GM13976 (cell line): ENCODE results near the gene PDCD4.

Experiments used
- DNase-seq: peaks from one replicate; pipeline ENCODE4 v3.0.0; 2012; ENCODE audit warnings: low spot score
- CTCF ChIP-seq: IDR thresholded peaks from 2 replicates; pipeline ENCODE4 v1.5.1; 2012; ENCODE audit warnings: borderline replicate concordance, mild to moderate bottlenecking; ENCODE audit not compliant: insufficient read depth; ENCODE audit errors: extremely low read depth, missing control alignments, control extremely low read depth
- in situ Hi-C: fragments of 300-500 bp; cut with MboI; formaldehyde crosslinking; loops from one replicate; pipeline ENCODE4 v1.12.0; 2022; ENCODE audit warnings: low sequenced_read_pairs, mixed read lengths, inconsistent platforms; ENCODE audit not compliant: unreplicated experiment

Gene PDCD4

GRCh38 chr10:110827410-110827809 lies 44.3 kb upstream of the PDCD4 start:
- no peak for DNase-seq
- in situ Hi-C loops: no loop called here
- TF ChIP-seq CTCF: no peak

GRCh38 chr10:110827875-110828274 lies 43.9 kb upstream of the PDCD4 start:
- no peak for TF ChIP-seq CTCF
- DNase-seq: no peak
- in situ Hi-C loops: no loop called here

GRCh38 chr10:110828525-110828924 lies 43.2 kb upstream of the PDCD4 start:
- in situ Hi-C loops: no loop called here
- no peak for DNase-seq
- no peak for TF ChIP-seq CTCF

DNA sequence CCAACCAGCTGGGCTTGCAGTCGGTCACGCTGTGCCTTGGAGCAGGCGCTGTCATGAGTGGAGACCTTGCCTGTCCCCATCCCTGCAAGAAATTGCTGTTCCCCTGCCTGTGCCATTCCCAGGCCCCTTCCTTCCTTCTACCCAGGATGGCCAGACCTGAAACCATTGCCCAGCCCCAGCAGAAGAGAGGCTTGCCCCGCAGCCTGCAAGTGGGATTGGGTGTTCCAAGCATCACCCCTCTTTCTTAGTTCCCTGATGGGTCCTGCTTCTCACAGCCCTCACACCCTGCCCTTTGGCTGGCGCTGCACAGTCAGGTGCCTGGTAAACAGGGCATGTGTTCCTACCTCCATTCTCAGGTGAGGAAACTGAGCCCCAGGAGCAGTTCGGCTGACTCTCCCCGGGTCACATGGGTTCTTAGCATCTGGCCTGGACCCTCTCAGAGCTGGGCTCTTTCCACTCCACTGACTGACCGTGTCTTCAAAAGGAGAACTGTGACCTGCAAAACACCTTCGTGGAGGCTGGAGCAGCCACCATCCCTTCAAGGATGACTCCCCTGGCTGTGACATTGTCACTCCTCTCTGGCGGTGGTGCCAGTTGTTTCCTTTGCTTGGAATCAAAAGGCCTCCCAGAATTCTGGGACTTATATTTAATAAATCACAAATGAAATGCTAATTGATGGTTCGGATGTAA lies 41.9 kb upstream of the PDCD4 start:
- no peak for DNase-seq
- no peak for TF ChIP-seq CTCF
- in situ Hi-C loops: no loop called here

- TF ChIP-seq CTCF: no peak
- in situ Hi-C loops: no loop called here
- no peak for DNase-seq
These were observed 38.3 kb upstream of the PDCD4 start for GRCh38 chr10:110833234-110833940.

DNA sequence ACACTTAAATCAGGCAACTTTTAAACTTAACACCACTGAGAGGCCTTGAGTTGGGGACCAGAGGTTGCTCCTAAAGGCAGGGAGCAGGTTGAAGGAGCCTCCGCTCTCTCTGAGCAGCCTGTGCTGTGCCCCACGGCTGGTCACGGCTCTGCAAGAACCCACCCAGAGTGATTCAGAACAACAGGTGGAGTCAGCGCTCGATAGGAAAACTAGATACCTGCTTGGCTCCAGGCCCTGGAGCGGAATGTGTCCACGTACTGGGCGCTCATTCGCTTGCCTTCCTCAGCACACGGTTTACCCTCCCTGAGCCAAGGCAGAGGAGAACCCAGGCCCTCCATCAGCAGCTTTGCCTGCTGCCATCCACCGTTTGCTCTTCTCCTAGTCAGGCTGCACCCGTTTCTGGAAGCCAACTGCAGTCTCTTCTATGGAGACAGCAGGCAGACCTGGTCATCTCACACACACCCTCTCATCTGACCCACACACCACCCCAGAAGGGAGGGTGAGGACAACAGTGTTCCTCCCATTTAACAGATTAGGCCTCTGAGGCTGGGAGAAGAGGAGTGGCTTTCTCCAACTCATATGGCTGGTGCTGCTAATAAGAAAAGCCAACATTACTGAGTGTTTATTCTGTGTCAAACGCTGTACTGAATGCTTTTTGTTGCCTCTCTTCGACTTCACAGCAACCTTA lies 37.6 kb upstream of the PDCD4 start:
- no peak for TF ChIP-seq CTCF
- in situ Hi-C loops: no loop called here
- no peak for DNase-seq
